ENCODE results near the gene WNT8A. TPM values are rescaled to one million over a fixed set of nuclear protein-coding genes. Genes with fewer than 3 reads are reported as not detected.

The WNT8A gene
- total RNA-seq, 1 donor from 2014 or later = not detected

- peaks cover 10% of the 10 kb centered on the region for H3K27me3 Mint-ChIP-seq
These were observed 27.3 kb downstream of the WNT8A start for GRCh38 chr5:138111181-138111580.

GRCh38 chr5:138111937-138112336, 28.1 kb downstream of the WNT8A start:
- H3K9me3 Mint-ChIP-seq (ENCODE audit: low read depth) = no peaks in the 10 kb centered on the region
- no peak for TF ChIP-seq CTCF (IDR thresholded peaks at IDR 0.05; ENCODE audit: unreplicated experiment)
- DNase-seq (ENCODE audit: low spot score, unreplicated experiment) = no peak
- no peaks in the 10 kb centered on the region for H3K4me1 Mint-ChIP-seq (ENCODE audit: low read depth)
- peaks cover 10% of the 10 kb centered on the region for H3K27me3 Mint-ChIP-seq
- no peak overlapping the region for H3K4me3 Mint-ChIP-seq (ENCODE audit: low read depth)
- H3K27ac Mint-ChIP-seq = no peak overlapping the region
- H3K36me3 Mint-ChIP-seq (ENCODE audit: insufficient read depth) = no peaks in the 10 kb centered on the region

More at GRCh38 chr5:138111181-138111580, 27.3 kb downstream of the WNT8A start:
- Mint-ChIP-seq H3K36me3 (ENCODE audit: insufficient read depth) (no peaks in the 10 kb centered on the region), H3K4me3 (ENCODE audit: low read depth) (no peak overlapping the region), H3K27ac (no peak overlapping the region), H3K4me1 (ENCODE audit: low read depth) (no peaks in the 10 kb centered on the region), H3K9me3 (ENCODE audit: low read depth) (no peaks in the 10 kb centered on the region)
- TF ChIP-seq CTCF (IDR thresholded peaks at IDR 0.05; ENCODE audit: unreplicated experiment) = no peak
- DNase-seq (ENCODE audit: low spot score, unreplicated experiment) = no peak

- Mint-ChIP-seq H3K4me3 (ENCODE audit: low read depth) (no peak overlapping the region), H3K27me3 (peaks cover 6% of the 10 kb centered on the region), H3K9me3 (ENCODE audit: low read depth) (no peaks in the 10 kb centered on the region), H3K4me1 (ENCODE audit: low read depth) (no peaks in the 10 kb centered on the region), H3K27ac (no peak overlapping the region), H3K36me3 (ENCODE audit: insufficient read depth) (no peaks in the 10 kb centered on the region)
- no peak for DNase-seq (ENCODE audit: low spot score, unreplicated experiment)
- TF ChIP-seq CTCF (IDR thresholded peaks at IDR 0.05; ENCODE audit: unreplicated experiment) = no peak
These were observed 31.4 kb downstream of the WNT8A start for GRCh38 chr5:138115254-138115653.

- TF ChIP-seq CTCF (IDR thresholded peaks at IDR 0.05; ENCODE audit: unreplicated experiment) = no peak
- DNase-seq (ENCODE audit: low spot score, unreplicated experiment) = no peak
- H3K4me1 Mint-ChIP-seq (ENCODE audit: low read depth) = no peaks in the 10 kb centered on the region
- no peak overlapping the region for H3K27ac Mint-ChIP-seq
- no peaks in the 10 kb centered on the region for H3K9me3 Mint-ChIP-seq (ENCODE audit: low read depth)
- H3K36me3 Mint-ChIP-seq (ENCODE audit: insufficient read depth) = no peaks in the 10 kb centered on the region
- no peak overlapping the region for H3K4me3 Mint-ChIP-seq (ENCODE audit: low read depth)
- H3K27me3 Mint-ChIP-seq = no peaks in the 10 kb centered on the region
These were observed 44.5 kb downstream of the WNT8A start for GRCh38 chr5:138128334-138128733.

- no peak for TF ChIP-seq CTCF (IDR thresholded peaks at IDR 0.05; ENCODE audit: unreplicated experiment)
- Mint-ChIP-seq H3K36me3 (ENCODE audit: insufficient read depth) (no peaks in the 10 kb centered on the region), H3K27me3 (no peaks in the 10 kb centered on the region), H3K27ac (no peak overlapping the region), H3K9me3 (ENCODE audit: low read depth) (no peaks in the 10 kb centered on the region), H3K4me3 (ENCODE audit: low read depth) (no peak overlapping the region), H3K4me1 (ENCODE audit: low read depth) (no peaks in the 10 kb centered on the region)
- DNase-seq (ENCODE audit: low spot score, unreplicated experiment) = no peak
These were observed 45.5 kb downstream of the WNT8A start for GRCh38 chr5:138129347-138129746.

All from progenitor cell of endocrine pancreas (in vitro differentiated cells).